H1 (cell line): ENCODE data around the gene CAB39L. TPM values are rescaled to one million over a fixed set of nuclear protein-coding genes. Genes with fewer than 3 reads are reported as not detected.

Experiments
- CTCF ChIA-PET: fragments of 300-600 bp; sonication (Branson Sonifier 250); formaldehyde crosslinking; loops from one replicate; lab custom pipeline; 2021; ENCODE audit not compliant: partially characterized antibody; lab: Charles Lee
- POLR2A ChIA-PET: fragments of 300-600 bp; sonication (Branson Sonifier 250); formaldehyde crosslinking; loops from one replicate; lab custom pipeline; 2021; ENCODE audit warnings: inconsistent platforms; ENCODE audit not compliant: partially characterized antibody; lab: Charles Lee
- DNase-seq, 2 experiments: peaks; one replicate each; pipeline versions ENCODE4 v3.0.0 to v3.0.0-alpha.2; 2010 to 2022; ENCODE audit warnings: low spot score in 2 of 2, low read depth in 1 of 2, mixed read lengths in 1 of 2
- FAIRE-seq: peaks from 2 replicates; lab custom pipeline; 2011; peaks lifted over from hg19 to GRCh38; lab: Jason Lieb, UNC
- H2AFZ ChIP-seq: 2 replicates; pipeline ENCODE4 v1.8.1; 2012; ENCODE audit warnings: low read length, inconsistent platforms
- H2AK5ac ChIP-seq: 2 replicates; pipeline ENCODE4 v1.6.1; 2013; ENCODE audit warnings: low read depth, low read length
- H2BK120ac ChIP-seq: replicated peaks from 2 replicates; pipeline ENCODE3; 2013; ENCODE audit warnings: low read depth, low read length, inconsistent platforms
- H2BK12ac ChIP-seq: 2 replicates; pipeline ENCODE4 v1.6.1; 2013; ENCODE audit warnings: low read depth, low read length
- H2BK15ac ChIP-seq: 2 replicates; pipeline ENCODE4 v1.6.1; 2013; ENCODE audit warnings: low read length
- H2BK20ac ChIP-seq: 2 replicates; pipeline ENCODE4 v1.6.1; 2013; ENCODE audit warnings: low read length
- H2BK5ac ChIP-seq: 2 replicates; pipeline ENCODE4 v1.6.1; 2013; ENCODE audit warnings: low read depth, low read length
- H3K14ac ChIP-seq: 2 replicates; pipeline ENCODE4 v1.6.1; 2013; ENCODE audit warnings: inconsistent platforms; ENCODE audit not compliant: insufficient read length
- H3K18ac ChIP-seq: 2 replicates; pipeline ENCODE4 v1.6.1; 2013; ENCODE audit warnings: low read length; ENCODE audit errors: extremely low read depth
- H3K23ac ChIP-seq: 2 replicates; pipeline ENCODE4 v1.6.1; 2013; ENCODE audit warnings: inconsistent platforms; ENCODE audit not compliant: insufficient read length
- H3K23me2 ChIP-seq: 2 replicates; pipeline ENCODE4 v1.6.1; 2013; ENCODE audit warnings: low read depth, low read length
- H3K27ac ChIP-seq: 2 replicates; pipeline ENCODE4 v1.6.1; 2011; ENCODE audit warnings: low read depth, low read length, inconsistent platforms
- H3K27me3 ChIP-seq, 4 experiments: replicated peaks in 1 of 4; 1 replicate in 1 of 4; 2 replicates in 3 of 4; pipeline versions ENCODE4 v1.6.1 to v1.8.1; 2011 to 2013; ENCODE audit warnings: low read length in 3 of 4, mild to moderate bottlenecking in 3 of 4, inconsistent platforms in 2 of 4, mixed read lengths in 2 of 4, moderate library complexity in 1 of 4; ENCODE audit not compliant: control insufficient read depth in 3 of 4, insufficient read depth in 3 of 4; ENCODE audit errors: extremely low read depth in 1 of 4
- H3K36me3 ChIP-seq, 4 experiments: 2 replicates each; pipeline versions ENCODE4 v1.6.1 to v1.8.1; 2011 to 2013; ENCODE audit warnings: mild to moderate bottlenecking in 4 of 4, low read length in 3 of 4, moderate library complexity in 2 of 4, control low read depth in 1 of 4, inconsistent platforms in 1 of 4; ENCODE audit not compliant: insufficient read depth in 4 of 4, control insufficient read depth in 2 of 4
- H3K4ac ChIP-seq: replicated peaks from 2 replicates; pipeline ENCODE3; 2013; ENCODE audit warnings: low read length, low read depth, mixed read lengths, inconsistent platforms; ENCODE audit not compliant: insufficient read length
- H3K4me1 ChIP-seq, 4 experiments: replicated peaks in 1 of 4; 1 replicate in 1 of 4; 2 replicates in 3 of 4; pipeline versions ENCODE4 v1.6.1 to v1.8.1; 2011 to 2013; ENCODE audit warnings: low read length in 3 of 4, inconsistent platforms in 2 of 4, mixed read lengths in 1 of 4; ENCODE audit not compliant: insufficient read depth in 4 of 4, control insufficient read depth in 3 of 4
- H3K4me2 ChIP-seq, 2 experiments: 2 replicates each; pipeline versions ENCODE4 v1.6.1 to v1.8.1; 2011 to 2013; ENCODE audit warnings: low read depth in 2 of 2, low read length in 2 of 2, control low read depth in 1 of 2, inconsistent platforms in 1 of 2, mild to moderate bottlenecking in 1 of 2; ENCODE audit not compliant: insufficient read depth in 1 of 2
- H3K4me3 ChIP-seq, 4 experiments: fragments of 200-600, 300-600 bp in 1 of 4; sonication (generic), shearing (Covaris generic), sonication (Bioruptor Twin) in 1 of 4; 2 replicates each; pipeline versions ENCODE4 v1.5.1 to v1.8.1; 2011 to 2016; ENCODE audit warnings: low read length in 4 of 4, low read depth in 3 of 4, control low read depth in 2 of 4, inconsistent platforms in 2 of 4, mild to moderate bottlenecking in 2 of 4, mixed read lengths in 1 of 4, moderate library complexity in 1 of 4; ENCODE audit not compliant: insufficient read depth in 2 of 4; ENCODE audit errors: extremely low read depth in 1 of 4
- H3K56ac ChIP-seq: replicated peaks from 2 replicates; pipeline ENCODE3; 2013; ENCODE audit warnings: low read depth, mild to moderate bottlenecking, mixed read lengths, low read length, inconsistent platforms; ENCODE audit not compliant: insufficient read length
- H3K79me1 ChIP-seq: 2 replicates; pipeline ENCODE4 v1.6.1; 2013; ENCODE audit warnings: low read depth, low read length, control low read depth
- H3K79me2 ChIP-seq, 2 experiments: 2 replicates each; pipeline versions ENCODE4 v1.6.1 to v1.8.1; 2012 to 2013; ENCODE audit warnings: low read length in 2 of 2, mild to moderate bottlenecking in 2 of 2, inconsistent platforms in 1 of 2; ENCODE audit not compliant: insufficient read depth in 2 of 2, control insufficient read depth in 1 of 2
- H3K9ac ChIP-seq, 4 experiments: replicated peaks in 1 of 4; 1 replicate in 1 of 4; 2 replicates in 3 of 4; pipeline versions ENCODE4 v1.6.1 to v1.8.1; 2011 to 2013; ENCODE audit warnings: low read depth in 3 of 4, low read length in 3 of 4, control low read depth in 2 of 4, mild to moderate bottlenecking in 2 of 4, moderate library complexity in 2 of 4, inconsistent platforms in 1 of 4; ENCODE audit errors: extremely low read depth in 1 of 4
- H3K9me3 ChIP-seq, 2 experiments: 2 replicates each; pipeline versions ENCODE4 v1.6.1 to v1.8.1; 2012 to 2013; ENCODE audit warnings: mild to moderate bottlenecking in 2 of 2, moderate library complexity in 2 of 2, control low read depth in 1 of 2, inconsistent platforms in 1 of 2, low read depth in 1 of 2, low read length in 1 of 2, mixed read lengths in 1 of 2; ENCODE audit not compliant: insufficient read depth in 2 of 2
- H4K20me1 ChIP-seq, 2 experiments: replicated peaks in 1 of 2; 2 replicates each; pipeline versions ENCODE3 to v1.8.1; 2011 to 2013; ENCODE audit warnings: inconsistent platforms in 2 of 2, low read length in 2 of 2, mild to moderate bottlenecking in 1 of 2; ENCODE audit not compliant: insufficient read depth in 2 of 2, control insufficient read depth in 1 of 2
- H4K5ac ChIP-seq: 2 replicates; pipeline ENCODE4 v1.6.1; 2013; ENCODE audit warnings: low read length, low read depth, mixed read lengths, inconsistent platforms; ENCODE audit not compliant: insufficient read length
- H4K8ac ChIP-seq: 2 replicates; pipeline ENCODE4 v1.8.0; 2013; ENCODE audit warnings: mild to moderate bottlenecking, moderate library complexity, low read length, inconsistent platforms; ENCODE audit not compliant: insufficient read depth; ENCODE audit errors: extremely low read depth
- H4K91ac ChIP-seq: replicated peaks from 2 replicates; pipeline ENCODE3; 2013; ENCODE audit warnings: low read length, mixed read lengths, inconsistent platforms; ENCODE audit not compliant: insufficient read length
- ASH2L ChIP-seq: fragments of 200-600, 300-600 bp; sonication (generic); IDR thresholded peaks from one replicate; pipeline ENCODE4 v1.7.1; 2017; ENCODE audit warnings: low read length
- CBX8 ChIP-seq: fragments of 300-800, 300-1000 bp; sonication (generic); IDR thresholded peaks from 2 replicates; pipeline ENCODE4 v1.7.1; 2016; ENCODE audit warnings: low read depth, low read length, borderline replicate concordance
- SAP30 ChIP-seq: fragments of 300-600 bp; sonication (generic); IDR thresholded peaks from 2 replicates; pipeline ENCODE4 v1.7.1; 2012; ENCODE audit warnings: low read length, moderate library complexity, mild to moderate bottlenecking, inconsistent platforms; ENCODE audit not compliant: insufficient read depth, insufficient replicate concordance
- SP1 ChIP-seq: IDR thresholded peaks from 2 replicates; pipeline ENCODE4 v1.6.1; 2011; ENCODE audit warnings: low read depth, low read length
- SRF ChIP-seq: IDR thresholded peaks from 2 replicates; pipeline ENCODE4 v1.6.1; 2011; ENCODE audit warnings: mild to moderate bottlenecking, low read depth, low read length, moderate library complexity
- TBP ChIP-seq: IDR thresholded peaks from 2 replicates; pipeline ENCODE4 v1.6.1; 2011; ENCODE audit warnings: low read depth, low read length, improper control_type of control experiment
- TCF12 ChIP-seq: IDR thresholded peaks from 2 replicates; pipeline ENCODE4 v1.6.1; 2011; ENCODE audit warnings: low read depth, mild to moderate bottlenecking, low read length
- WGBS, 2 experiments: shearing (Covaris generic) in 1 of 2; methylation state at CpG; one replicate each; pipeline versions ENCODE4 v1.1.6 to v1.1.7; 2013 to 2015; ENCODE audit warnings: low lambda C conversion rate in 2 of 2, mixed read lengths in 2 of 2, inconsistent platforms in 1 of 2, low coverage in 1 of 2, missing lambda C conversion rate in 1 of 2; ENCODE audit not compliant: insufficient replicate concordance in 2 of 2, insufficient coverage in 1 of 2, insufficient read length in 1 of 2; ENCODE audit errors: extremely low coverage in 1 of 2, missing lambda C conversion rate in 1 of 2; 5-methylcytosine and 5-hydroxymethylcytosine counted together
- polyA plus RNA-seq, 7 experiments: library from polyadenylated mRNA; depleted of rRNA in 3 of 7; stranded (reverse) in 5 of 7; unstranded in 2 of 7; fragments of >200 nt in 5 of 7; fragments of 200-250 nt in 2 of 7; gene quantifications; 1 replicate in 5 of 7; 2 replicates in 1 of 7; 4 replicates in 1 of 7; pipeline versions ENCODE4 v1.2.1 to v1.2.3, GENCODE V29; 2011 to 2013; ENCODE audit warnings: missing spikeins in 2 of 7, mixed read lengths in 2 of 7
- total RNA-seq: library from RNA; stranded (reverse); fragmentation: NEBNext Ultra II Directional; extraction: Animal tissue kit (Norgen Biotek cat#: 25700); gene quantifications from 2 replicates; pipeline ENCODE4 v1.2.1, GENCODE V29; 2021
- TF ChIP-seq, protein P1 (sequence below): IDR thresholded peaks from 2 replicates; pipeline ENCODE4 v1.6.1; 2011; ENCODE audit warnings: low read length, improper control_type of control experiment
- TF ChIP-seq, protein P2 (sequence below): IDR thresholded peaks from 2 replicates; pipeline ENCODE4 v1.6.1; 2011; ENCODE audit warnings: low read depth, mild to moderate bottlenecking, low read length; ENCODE audit not compliant: insufficient read depth

Gene CAB39L
- total and polyA plus RNA-seq, 2 of the 8 experiments (the other 6 are each of a cell fraction or from before 2014, with no cell fraction given): 2.5 to 4.8 TPM

DNA sequence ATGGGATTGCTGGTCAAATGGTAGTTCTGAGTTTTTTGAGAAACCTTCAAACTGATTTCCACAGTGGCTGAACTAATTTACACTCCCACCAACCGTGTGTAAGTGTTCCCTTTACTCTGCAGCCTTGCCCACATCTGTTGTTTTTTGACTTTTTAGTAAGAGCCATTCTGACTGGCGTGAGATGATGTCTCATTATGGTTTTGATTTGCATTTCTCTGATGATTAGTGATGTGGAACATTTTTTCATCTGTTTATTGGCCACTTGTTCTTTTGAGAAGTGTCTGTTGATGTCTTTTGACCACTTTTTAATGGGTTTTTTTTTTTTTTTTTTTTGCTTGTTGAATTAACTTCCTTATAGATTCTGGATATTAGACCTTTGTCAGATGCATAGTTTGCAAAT is 4.3 kb downstream of the CAB39L start:
- no peak overlapping the region for H2BK20ac ChIP-seq
- H2BK5ac ChIP-seq: no peak overlapping the region
- ChIA-PET POLR2A (interaction anchor here (1.3 kb wide), 1 partner anchor 57 kb away, joined by 3 read pairs; no protein-coding TSS in a partner anchor), CTCF (no interaction called here)
- no peak overlapping the region for H3K27ac ChIP-seq
- no peak overlapping the region for H2BK120ac ChIP-seq
- no peak overlapping the region for H2BK12ac ChIP-seq
- DNase-seq (no peak), FAIRE-seq (no peak)
- no peaks in the 10 kb centered on the region for H3K79me2 ChIP-seq
- H3K4me3 ChIP-seq: no peak overlapping the region
- TF ChIP-seq CBX8: no peak
- TF ChIP-seq TBP: no peak
- TF ChIP-seq SAP30: no peak
- no peak for TF ChIP-seq SP1
- TF ChIP-seq, protein P1, sequence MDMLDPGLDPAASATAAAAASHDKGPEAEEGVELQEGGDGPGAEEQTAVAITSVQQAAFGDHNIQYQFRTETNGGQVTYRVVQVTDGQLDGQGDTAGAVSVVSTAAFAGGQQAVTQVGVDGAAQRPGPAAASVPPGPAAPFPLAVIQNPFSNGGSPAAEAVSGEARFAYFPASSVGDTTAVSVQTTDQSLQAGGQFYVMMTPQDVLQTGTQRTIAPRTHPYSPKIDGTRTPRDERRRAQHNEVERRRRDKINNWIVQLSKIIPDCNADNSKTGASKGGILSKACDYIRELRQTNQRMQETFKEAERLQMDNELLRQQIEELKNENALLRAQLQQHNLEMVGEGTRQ: no peak
- TF ChIP-seq SRF: no peak
- TF ChIP-seq, protein P2, sequence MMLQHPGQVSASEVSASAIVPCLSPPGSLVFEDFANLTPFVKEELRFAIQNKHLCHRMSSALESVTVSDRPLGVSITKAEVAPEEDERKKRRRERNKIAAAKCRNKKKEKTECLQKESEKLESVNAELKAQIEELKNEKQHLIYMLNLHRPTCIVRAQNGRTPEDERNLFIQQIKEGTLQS: no peak
- no peak for TF ChIP-seq ASH2L
- TF ChIP-seq TCF12: no peak
- no peaks in the 10 kb centered on the region for H4K20me1 ChIP-seq
- no peak overlapping the region for H3K56ac ChIP-seq
- no peak overlapping the region for H4K5ac ChIP-seq
- peaks cover 6% of the 10 kb centered on the region for H3K23me2 ChIP-seq
- WGBS, 2 experiments: 78% methylated on average over 2 of the region's 2 CpGs; no CpG with 5 or more reads in 1 of the 2 experiments
- H2AFZ ChIP-seq: no peak overlapping the region
- H4K8ac ChIP-seq: no peak overlapping the region
- H3K4me2 ChIP-seq: no peak overlapping the region
- peaks cover 0 to 3% (median 0%) of the 10 kb centered on the region in 4 experiments; a peak in 1 of 7 replicates for H3K4me1 ChIP-seq
- H2AK5ac ChIP-seq: no peak overlapping the region
- H3K18ac ChIP-seq: no peak overlapping the region
- H4K91ac ChIP-seq: no peak overlapping the region
- H3K23ac ChIP-seq: no peak overlapping the region
- H3K79me1 ChIP-seq: no peaks in the 10 kb centered on the region
- no peak overlapping the region for H2BK15ac ChIP-seq
- H3K9ac ChIP-seq: no peak overlapping the region
- no peaks in the 10 kb centered on the region for H3K27me3 ChIP-seq
- no peak overlapping the region for H3K14ac ChIP-seq
- no peaks in the 10 kb centered on the region for H3K36me3 ChIP-seq
- H3K9me3 ChIP-seq: no peaks in the 10 kb centered on the region
- H3K4ac ChIP-seq: no peak overlapping the region
